Liver (tissue), 9 donors: ENCODE results near the gene STEEP1. TPM values are rescaled to one million over a fixed set of nuclear protein-coding genes. Genes with fewer than 3 reads are reported as not detected.

ENCODE experiments used
- DNase-seq: peaks from one replicate; pipeline ENCODE4 v3.0.0-alpha.2; 2017; ENCODE audit warnings: low spot score
- H3K27ac ChIP-seq, 2 donors: one replicate each; pipeline ENCODE4 v1.7.0; 2013; ENCODE audit warnings: inconsistent platforms in 2 of 2, low read length in 2 of 2, control low read depth in 1 of 2, low read depth in 1 of 2, mild to moderate bottlenecking in 1 of 2
- H3K27me3 ChIP-seq, 4 donors: one replicate each; pipeline versions ENCODE4 v1.6.1 to v1.7.0; 2013; ENCODE audit warnings: low read length in 3 of 4, inconsistent platforms in 1 of 4, mild to moderate bottlenecking in 1 of 4, moderate library complexity in 1 of 4; ENCODE audit not compliant: control insufficient read depth in 4 of 4, insufficient read depth in 4 of 4
- H3K36me3 ChIP-seq, 4 donors: one replicate each; pipeline versions ENCODE4 v1.6.1 to v1.7.0; 2013; ENCODE audit warnings: low read length in 3 of 4, mild to moderate bottlenecking in 3 of 4, low read depth in 1 of 4, moderate library complexity in 1 of 4; ENCODE audit not compliant: control insufficient read depth in 4 of 4, insufficient read depth in 3 of 4
- H3K4me1 ChIP-seq, 4 donors: one replicate each; pipeline versions ENCODE4 v1.6.1 to v1.7.0; 2013; ENCODE audit warnings: low read length in 3 of 4, mild to moderate bottlenecking in 3 of 4, moderate library complexity in 1 of 4; ENCODE audit not compliant: control insufficient read depth in 4 of 4, insufficient read depth in 4 of 4
- H3K4me3 ChIP-seq, 3 donors: one replicate each; pipeline versions ENCODE4 v1.6.1 to v1.7.0; 2013; ENCODE audit warnings: low read length in 3 of 3, control low read depth in 1 of 3, low read depth in 1 of 3, mild to moderate bottlenecking in 1 of 3
- H3K9ac ChIP-seq, 2 donors: one replicate each; pipeline ENCODE4 v1.7.0; 2013; ENCODE audit warnings: low read length in 2 of 2, mild to moderate bottlenecking in 2 of 2, moderate library complexity in 2 of 2, control low read depth in 1 of 2, low read depth in 1 of 2
- H3K9me3 ChIP-seq, 4 donors: one replicate each; pipeline versions ENCODE4 v1.6.1 to v1.7.0; 2013; ENCODE audit warnings: low read length in 3 of 4; ENCODE audit not compliant: control insufficient read depth in 4 of 4
- EGR1 ChIP-seq, 2 donors: IDR thresholded peaks; 2 replicates each; pipeline ENCODE4 v1.6.1; 2016 to 2018; ENCODE audit warnings: antibody characterized with exemption in 2 of 2, low read depth in 2 of 2
- FOXA1 ChIP-seq: IDR thresholded peaks from 2 replicates; pipeline ENCODE4 v1.6.1; 2016; ENCODE audit warnings: antibody characterized with exemption
- FOXA2 ChIP-seq: IDR thresholded peaks from 2 replicates; pipeline ENCODE4 v1.6.1; 2016; ENCODE audit warnings: antibody characterized with exemption
- GABPA ChIP-seq, 2 donors: IDR thresholded peaks in 1 of 2; conservative IDR thresholded peaks in 1 of 2; 2 replicates each; pipeline ENCODE4 v1.6.1; 2016; ENCODE audit warnings: antibody characterized with exemption in 2 of 2, mild to moderate bottlenecking in 1 of 2, moderate library complexity in 1 of 2
- HNF4A ChIP-seq, 2 donors: conservative IDR thresholded peaks; 2 replicates each; pipeline ENCODE4 v1.6.1; 2016; ENCODE audit warnings: antibody characterized with exemption in 2 of 2, mild to moderate bottlenecking in 2 of 2
- HNF4G ChIP-seq: IDR thresholded peaks from 2 replicates; pipeline ENCODE4 v1.6.1; 2016; ENCODE audit warnings: antibody characterized with exemption
- JUND ChIP-seq, 2 donors: IDR thresholded peaks; 2 replicates each; pipeline ENCODE4 v1.6.1; 2016; ENCODE audit warnings: antibody characterized with exemption in 2 of 2
- NR2F2 ChIP-seq: IDR thresholded peaks from 2 replicates; pipeline ENCODE4 v1.6.1; 2016; ENCODE audit warnings: antibody characterized with exemption
- RAD21 ChIP-seq, 2 donors: IDR thresholded peaks; 2 replicates each; pipeline ENCODE4 v1.6.1; 2016; ENCODE audit warnings: antibody characterized with exemption in 2 of 2, mild to moderate bottlenecking in 2 of 2
- RXRA ChIP-seq, 2 donors: IDR thresholded peaks; 2 replicates each; pipeline ENCODE4 v1.6.1; 2017 to 2018; ENCODE audit warnings: antibody characterized with exemption in 2 of 2, mild to moderate bottlenecking in 1 of 2
- SP1 ChIP-seq: IDR thresholded peaks from 2 replicates; pipeline ENCODE4 v1.6.1; 2018; ENCODE audit warnings: antibody characterized with exemption, mild to moderate bottlenecking
- TAF1 ChIP-seq: conservative IDR thresholded peaks from 2 replicates; pipeline ENCODE4 v1.6.1; 2016; ENCODE audit warnings: antibody characterized with exemption, mild to moderate bottlenecking
- YY1 ChIP-seq: IDR thresholded peaks from 2 replicates; pipeline ENCODE4 v1.6.1; 2016; ENCODE audit warnings: antibody characterized with exemption, mild to moderate bottlenecking
- WGBS: extraction: QIAGEN DNeasy Blood & Tissue Kit; methylation state at CpG from one replicate; pipeline ENCODE4 v1.1.7; 2013; 5-methylcytosine and 5-hydroxymethylcytosine counted together
- polyA plus RNA-seq, 2 donors: library from polyadenylated mRNA; stranded (reverse) in 1 of 2; unstranded in 1 of 2; fragments of 200-250 nt in 1 of 2; fragments of >200 nt in 1 of 2; fragmentation: Nextera tagmentation in 1 of 2; extraction: Ambion mirVana in 1 of 2; gene quantifications; one replicate each; pipeline versions ENCODE4 v1.2.1 to v1.2.3, GENCODE V29; 2013 to 2015
- total RNA-seq, 2 donors: library from RNA; depleted of rRNA; stranded (reverse); fragments of >200 nt; gene quantifications; one replicate each; pipeline ENCODE4 v1.2.3, GENCODE V29; 2014
- TF ChIP-seq, protein P1 (sequence below): IDR thresholded peaks from 2 replicates; pipeline ENCODE4 v1.6.1; 2016; ENCODE audit warnings: antibody characterized with exemption
- TF ChIP-seq, protein P2 (sequence below): IDR thresholded peaks from 2 replicates; pipeline ENCODE4 v1.6.1; 2016; ENCODE audit warnings: antibody characterized with exemption
- TF ChIP-seq, protein P3 (sequence below): IDR thresholded peaks from 2 replicates; pipeline ENCODE4 v1.6.1; 2016; ENCODE audit warnings: antibody characterized with exemption
- TF ChIP-seq, protein P4 (sequence below): fragments of 150-350 bp; IDR thresholded peaks from 2 replicates; pipeline ENCODE4 v1.5.1; 2017; ENCODE audit warnings: improper control_type of control experiment, low read depth, low read length; ENCODE audit not compliant: missing input control
- TF ChIP-seq, protein P5 (sequence below): IDR thresholded peaks from 2 replicates; pipeline ENCODE4 v1.6.1; 2016; ENCODE audit warnings: antibody characterized with exemption, mild to moderate bottlenecking
- donor health status: healthy.
- donor health status: healthy.
- donor health status: healthy.
- donor health status: healthy.
- donor health status: healthy.

STEEP1 gene
- total and polyA plus RNA-seq, 4 donors = 4.3 to 14.2 (median 10.2) TPM

DNA sequence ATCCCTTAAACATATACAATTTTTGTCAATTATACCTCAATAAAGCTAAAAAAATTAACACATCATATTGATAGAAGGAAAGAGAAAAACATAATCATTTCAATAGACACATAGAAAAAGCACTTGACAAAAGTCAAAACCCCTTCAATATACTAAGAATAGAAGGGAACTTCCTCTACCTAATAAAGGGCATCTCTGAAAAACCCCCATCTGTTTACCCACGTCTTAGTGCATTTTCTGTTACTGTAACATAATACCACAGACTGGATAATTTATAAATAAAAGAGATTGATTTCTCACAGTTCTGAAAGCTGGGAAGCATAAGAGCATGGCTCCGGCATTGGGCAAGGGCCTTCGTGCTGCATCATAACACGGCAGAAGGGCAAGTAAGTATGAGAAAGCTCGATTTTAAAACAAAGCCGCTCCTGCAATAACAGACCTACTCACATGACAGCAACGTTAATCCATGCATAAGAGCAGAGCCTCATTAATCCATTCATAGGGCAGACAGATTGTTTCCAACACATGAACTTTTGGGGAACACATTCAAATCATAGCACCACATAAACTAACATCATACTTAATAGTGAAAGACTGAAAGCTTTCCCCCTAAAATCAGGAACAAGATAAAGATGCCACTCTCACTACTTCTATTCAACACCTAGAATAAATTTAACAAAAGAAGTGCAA is 15.7 kb downstream of the STEEP1 start:
- H3K36me3 ChIP-seq = no peaks in the 10 kb centered on the region
- H3K27ac ChIP-seq = no peak overlapping the region
- H3K9ac ChIP-seq = no peak overlapping the region
- H3K4me1 ChIP-seq = no peaks in the 10 kb centered on the region
- no peaks in the 10 kb centered on the region for H3K27me3 ChIP-seq
- WGBS = 81% methylated on average over 7 of the region's 7 CpGs
- no peak overlapping the region for H3K4me3 ChIP-seq
- no peaks in the 10 kb centered on the region for H3K9me3 ChIP-seq
- DNase-seq = no peak
- TF ChIP-seq FOXA2 (no peak), RXRA (IDR thresholded peaks at IDR 0.05) (no peak), SP1 (no peak), HNF4A (conservative IDR thresholded peaks at IDR 0.05) (no peak), YY1 (no peak), RAD21 (IDR thresholded peaks at IDR 0.05) (no peak), GABPA (IDR thresholded peaks at IDR 0.05 in 1 of 2, conservative IDR thresholded peaks at IDR 0.05 in 1 of 2) (no peak), TAF1 (no peak), FOXA1 (no peak), EGR1 (IDR thresholded peaks at IDR 0.05; ENCODE audit: low read depth in 2 of 2) (no peak), HNF4G (no peak), NR2F2 (no peak), JUND (IDR thresholded peaks at IDR 0.05) (no peak)
- TF ChIP-seq, protein P1, sequence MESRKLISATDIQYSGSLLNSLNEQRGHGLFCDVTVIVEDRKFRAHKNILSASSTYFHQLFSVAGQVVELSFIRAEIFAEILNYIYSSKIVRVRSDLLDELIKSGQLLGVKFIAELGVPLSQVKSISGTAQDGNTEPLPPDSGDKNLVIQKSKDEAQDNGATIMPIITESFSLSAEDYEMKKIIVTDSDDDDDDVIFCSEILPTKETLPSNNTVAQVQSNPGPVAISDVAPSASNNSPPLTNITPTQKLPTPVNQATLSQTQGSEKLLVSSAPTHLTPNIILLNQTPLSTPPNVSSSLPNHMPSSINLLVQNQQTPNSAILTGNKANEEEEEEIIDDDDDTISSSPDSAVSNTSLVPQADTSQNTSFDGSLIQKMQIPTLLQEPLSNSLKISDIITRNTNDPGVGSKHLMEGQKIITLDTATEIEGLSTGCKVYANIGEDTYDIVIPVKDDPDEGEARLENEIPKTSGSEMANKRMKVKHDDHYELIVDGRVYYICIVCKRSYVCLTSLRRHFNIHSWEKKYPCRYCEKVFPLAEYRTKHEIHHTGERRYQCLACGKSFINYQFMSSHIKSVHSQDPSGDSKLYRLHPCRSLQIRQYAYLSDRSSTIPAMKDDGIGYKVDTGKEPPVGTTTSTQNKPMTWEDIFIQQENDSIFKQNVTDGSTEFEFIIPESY = no peak
- TF ChIP-seq, protein P2, sequence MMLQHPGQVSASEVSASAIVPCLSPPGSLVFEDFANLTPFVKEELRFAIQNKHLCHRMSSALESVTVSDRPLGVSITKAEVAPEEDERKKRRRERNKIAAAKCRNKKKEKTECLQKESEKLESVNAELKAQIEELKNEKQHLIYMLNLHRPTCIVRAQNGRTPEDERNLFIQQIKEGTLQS = no peak
- TF ChIP-seq, protein P3, sequence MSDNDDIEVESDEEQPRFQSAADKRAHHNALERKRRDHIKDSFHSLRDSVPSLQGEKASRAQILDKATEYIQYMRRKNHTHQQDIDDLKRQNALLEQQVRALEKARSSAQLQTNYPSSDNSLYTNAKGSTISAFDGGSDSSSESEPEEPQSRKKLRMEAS = no peak
- TF ChIP-seq, protein P4, sequence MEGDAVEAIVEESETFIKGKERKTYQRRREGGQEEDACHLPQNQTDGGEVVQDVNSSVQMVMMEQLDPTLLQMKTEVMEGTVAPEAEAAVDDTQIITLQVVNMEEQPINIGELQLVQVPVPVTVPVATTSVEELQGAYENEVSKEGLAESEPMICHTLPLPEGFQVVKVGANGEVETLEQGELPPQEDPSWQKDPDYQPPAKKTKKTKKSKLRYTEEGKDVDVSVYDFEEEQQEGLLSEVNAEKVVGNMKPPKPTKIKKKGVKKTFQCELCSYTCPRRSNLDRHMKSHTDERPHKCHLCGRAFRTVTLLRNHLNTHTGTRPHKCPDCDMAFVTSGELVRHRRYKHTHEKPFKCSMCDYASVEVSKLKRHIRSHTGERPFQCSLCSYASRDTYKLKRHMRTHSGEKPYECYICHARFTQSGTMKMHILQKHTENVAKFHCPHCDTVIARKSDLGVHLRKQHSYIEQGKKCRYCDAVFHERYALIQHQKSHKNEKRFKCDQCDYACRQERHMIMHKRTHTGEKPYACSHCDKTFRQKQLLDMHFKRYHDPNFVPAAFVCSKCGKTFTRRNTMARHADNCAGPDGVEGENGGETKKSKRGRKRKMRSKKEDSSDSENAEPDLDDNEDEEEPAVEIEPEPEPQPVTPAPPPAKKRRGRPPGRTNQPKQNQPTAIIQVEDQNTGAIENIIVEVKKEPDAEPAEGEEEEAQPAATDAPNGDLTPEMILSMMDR = no peak
- TF ChIP-seq, protein P5, sequence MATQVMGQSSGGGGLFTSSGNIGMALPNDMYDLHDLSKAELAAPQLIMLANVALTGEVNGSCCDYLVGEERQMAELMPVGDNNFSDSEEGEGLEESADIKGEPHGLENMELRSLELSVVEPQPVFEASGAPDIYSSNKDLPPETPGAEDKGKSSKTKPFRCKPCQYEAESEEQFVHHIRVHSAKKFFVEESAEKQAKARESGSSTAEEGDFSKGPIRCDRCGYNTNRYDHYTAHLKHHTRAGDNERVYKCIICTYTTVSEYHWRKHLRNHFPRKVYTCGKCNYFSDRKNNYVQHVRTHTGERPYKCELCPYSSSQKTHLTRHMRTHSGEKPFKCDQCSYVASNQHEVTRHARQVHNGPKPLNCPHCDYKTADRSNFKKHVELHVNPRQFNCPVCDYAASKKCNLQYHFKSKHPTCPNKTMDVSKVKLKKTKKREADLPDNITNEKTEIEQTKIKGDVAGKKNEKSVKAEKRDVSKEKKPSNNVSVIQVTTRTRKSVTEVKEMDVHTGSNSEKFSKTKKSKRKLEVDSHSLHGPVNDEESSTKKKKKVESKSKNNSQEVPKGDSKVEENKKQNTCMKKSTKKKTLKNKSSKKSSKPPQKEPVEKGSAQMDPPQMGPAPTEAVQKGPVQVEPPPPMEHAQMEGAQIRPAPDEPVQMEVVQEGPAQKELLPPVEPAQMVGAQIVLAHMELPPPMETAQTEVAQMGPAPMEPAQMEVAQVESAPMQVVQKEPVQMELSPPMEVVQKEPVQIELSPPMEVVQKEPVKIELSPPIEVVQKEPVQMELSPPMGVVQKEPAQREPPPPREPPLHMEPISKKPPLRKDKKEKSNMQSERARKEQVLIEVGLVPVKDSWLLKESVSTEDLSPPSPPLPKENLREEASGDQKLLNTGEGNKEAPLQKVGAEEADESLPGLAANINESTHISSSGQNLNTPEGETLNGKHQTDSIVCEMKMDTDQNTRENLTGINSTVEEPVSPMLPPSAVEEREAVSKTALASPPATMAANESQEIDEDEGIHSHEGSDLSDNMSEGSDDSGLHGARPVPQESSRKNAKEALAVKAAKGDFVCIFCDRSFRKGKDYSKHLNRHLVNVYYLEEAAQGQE = no peak
